Stimulated activated memory B cell treated with anti-CD40 and anti-IgM and Interleukin-4, amounts not matched to agents 10 μg/mL and 1 μg/mL and 100 μg/mL, for 72 hours (primary cell): ENCODE measurements around the gene AMER3.
"Not testable (repeated sequence)": the region's sequence is repeated elsewhere in the genome, so short reads cannot be mapped to it uniquely, and the experiment has no call there.

ENCODE experiments used
- ATAC-seq: fragments of 150-1000 bp; cut with Tn5 transposase; 2 replicates; pipeline ENCODE4 v1.10.0; 2021
- H3K27ac Mint-ChIP-seq: one replicate; pipeline ENCODE4 v1.8.0; 2022; ENCODE audit warnings: mild to moderate bottlenecking, mixed read lengths
- H3K27me3 Mint-ChIP-seq: one replicate; pipeline ENCODE4 v1.8.0; 2022; ENCODE audit warnings: mixed read lengths
- H3K36me3 Mint-ChIP-seq: one replicate; pipeline ENCODE4 v1.8.0; 2022; ENCODE audit warnings: mixed read lengths
- H3K4me1 Mint-ChIP-seq: one replicate; pipeline ENCODE4 v1.8.0; 2022; ENCODE audit warnings: mixed read lengths
- H3K4me3 Mint-ChIP-seq: one replicate; pipeline ENCODE4 v1.8.0; 2022; ENCODE audit warnings: mild to moderate bottlenecking, moderate library complexity, mixed read lengths
- H3K9me3 Mint-ChIP-seq: one replicate; pipeline ENCODE4 v1.8.0; 2022; ENCODE audit warnings: mixed read lengths

Gene AMER3

GRCh38 chr2:130755256-130756052 lies at the start of gene AMER3:
Gene AMER3, plus strand, starts transcription at chr2:130755540. Its CDS starts 6,533 bp downstream, at chr2:130762073.
- no peaks in the 10 kb centered on the region for H3K36me3 Mint-ChIP-seq
- peak; percentile 48 for ATAC-seq
- H3K27me3 Mint-ChIP-seq = peaks cover 72% of the 10 kb centered on the region
- no peak within 1 kb of the TSS for H3K27ac Mint-ChIP-seq
- peak within 1 kb of the TSS; percentile 38 for H3K4me3 Mint-ChIP-seq
- no peaks in the 10 kb centered on the region for H3K9me3 Mint-ChIP-seq
- peaks cover 4% of the 10 kb centered on the region for H3K4me1 Mint-ChIP-seq

- not testable (repeated sequence) for H3K4me3 Mint-ChIP-seq, H3K27ac Mint-ChIP-seq, ATAC-seq, H3K4me1 Mint-ChIP-seq, H3K27me3 Mint-ChIP-seq, H3K9me3 Mint-ChIP-seq, H3K36me3 Mint-ChIP-seq
These were observed 40.5 kb upstream of the AMER3 start for GRCh38 chr2:130714795-130715194.

GRCh38 chr2:130720036-130720435 lies 35.3 kb upstream of the AMER3 start:
- no peak overlapping the region for H3K27ac Mint-ChIP-seq
- no peaks in the 10 kb centered on the region for H3K4me1 Mint-ChIP-seq
- no peaks in the 10 kb centered on the region for H3K36me3 Mint-ChIP-seq
- no peak overlapping the region for H3K4me3 Mint-ChIP-seq
- ATAC-seq = no peak
- peaks cover 16% of the 10 kb centered on the region for H3K27me3 Mint-ChIP-seq
- H3K9me3 Mint-ChIP-seq = peaks cover 4% of the 10 kb centered on the region

- Mint-ChIP-seq H3K4me3 (no peak overlapping the region), H3K27me3 (peaks cover 16% of the 10 kb centered on the region), H3K36me3 (no peaks in the 10 kb centered on the region), H3K27ac (no peak overlapping the region), H3K4me1 (no peaks in the 10 kb centered on the region), H3K9me3 (peaks cover 4% of the 10 kb centered on the region)
- no peak for ATAC-seq
These were observed 34.8 kb upstream of the AMER3 start for GRCh38 chr2:130720528-130720927.

- no peaks in the 10 kb centered on the region for H3K36me3 Mint-ChIP-seq
- peaks cover 9% of the 10 kb centered on the region for H3K4me1 Mint-ChIP-seq
- no peak overlapping the region for H3K4me3 Mint-ChIP-seq
- H3K27me3 Mint-ChIP-seq = peaks cover 16% of the 10 kb centered on the region
- H3K9me3 Mint-ChIP-seq = peaks cover 4% of the 10 kb centered on the region
- no peak overlapping the region for H3K27ac Mint-ChIP-seq
- no peak for ATAC-seq
These were observed 30.9 kb upstream of the AMER3 start for GRCh38 chr2:130724455-130724854.

GRCh38 chr2:130726614-130727180 lies 28.6 kb upstream of the AMER3 start:
- H3K36me3 Mint-ChIP-seq = no peaks in the 10 kb centered on the region
- no peak for ATAC-seq
- H3K27ac Mint-ChIP-seq = peak overlapping the region; percentile 82
- H3K4me1 Mint-ChIP-seq = peaks cover 9% of the 10 kb centered on the region
- H3K9me3 Mint-ChIP-seq = peaks cover 4% of the 10 kb centered on the region
- peak overlapping the region; percentile 81 for H3K4me3 Mint-ChIP-seq
- H3K27me3 Mint-ChIP-seq = no peaks in the 10 kb centered on the region

- Mint-ChIP-seq H3K9me3 (peaks cover 4% of the 10 kb centered on the region), H3K27me3 (no peaks in the 10 kb centered on the region), H3K4me1 (peaks cover 9% of the 10 kb centered on the region), H3K27ac (peak overlapping the region; percentile 82), H3K4me3 (peak overlapping the region; percentile 81), H3K36me3 (no peaks in the 10 kb centered on the region)
- ATAC-seq = peak; percentile 92
These were observed 27.9 kb upstream of the AMER3 start for GRCh38 chr2:130727286-130727924.

GRCh38 chr2:130728007-130728454 lies 27.3 kb upstream of the AMER3 start:
- Mint-ChIP-seq H3K27ac (peak overlapping the region; percentile 82), H3K36me3 (no peaks in the 10 kb centered on the region), H3K9me3 (peaks cover 4% of the 10 kb centered on the region), H3K27me3 (no peaks in the 10 kb centered on the region), H3K4me3 (peak overlapping the region; percentile 81), H3K4me1 (peaks cover 9% of the 10 kb centered on the region)
- ATAC-seq = peak; percentile 61

GRCh38 chr2:130728549-130729316 lies 26.6 kb upstream of the AMER3 start, which contains the start of gene GPR148:
Gene GPR148, plus strand, starts transcription at chr2:130729070. Its CDS starts 82 bp downstream, at chr2:130729152.
- no peak for ATAC-seq
- Mint-ChIP-seq H3K36me3 (no peaks in the 10 kb centered on the region), H3K27ac (no peak within 1 kb of the TSS), H3K4me3 (peak within 1 kb of the TSS; percentile 81), H3K27me3 (no peaks in the 10 kb centered on the region), H3K9me3 (peaks cover 4% of the 10 kb centered on the region), H3K4me1 (peaks cover 9% of the 10 kb centered on the region)

GRCh38 chr2:130729322-130730299 lies 25.7 kb upstream of the AMER3 start:
- Mint-ChIP-seq H3K27me3 (no peaks in the 10 kb centered on the region), H3K36me3 (no peaks in the 10 kb centered on the region), H3K4me1 (peaks cover 9% of the 10 kb centered on the region), H3K4me3 (no peak overlapping the region), H3K27ac (no peak overlapping the region), H3K9me3 (peaks cover 7% of the 10 kb centered on the region)
- ATAC-seq = no peak

- ATAC-seq, H3K4me3 Mint-ChIP-seq, H3K36me3 Mint-ChIP-seq, H3K27ac Mint-ChIP-seq, H3K4me1 Mint-ChIP-seq, H3K27me3 Mint-ChIP-seq: not testable (repeated sequence)
- H3K9me3 Mint-ChIP-seq = peaks cover 15% of the 10 kb centered on the region
These were observed 23.1 kb upstream of the AMER3 start for GRCh38 chr2:130732257-130732656.

- no peak overlapping the region for H3K4me3 Mint-ChIP-seq
- no peaks in the 10 kb centered on the region for H3K4me1 Mint-ChIP-seq
- peaks cover 15% of the 10 kb centered on the region for H3K9me3 Mint-ChIP-seq
- peaks cover 20% of the 10 kb centered on the region for H3K27me3 Mint-ChIP-seq
- no peak for ATAC-seq
- no peaks in the 10 kb centered on the region for H3K36me3 Mint-ChIP-seq
- H3K27ac Mint-ChIP-seq = no peak overlapping the region
These were observed 20.1 kb upstream of the AMER3 start for GRCh38 chr2:130735200-130735599.

GRCh38 chr2:130736487-130736886 lies 18.9 kb upstream of the AMER3 start:
- H3K27ac Mint-ChIP-seq = no peak overlapping the region
- no peaks in the 10 kb centered on the region for H3K36me3 Mint-ChIP-seq
- H3K4me3 Mint-ChIP-seq = no peak overlapping the region
- no peaks in the 10 kb centered on the region for H3K4me1 Mint-ChIP-seq
- peaks cover 11% of the 10 kb centered on the region for H3K9me3 Mint-ChIP-seq
- no peak for ATAC-seq
- peaks cover 32% of the 10 kb centered on the region for H3K27me3 Mint-ChIP-seq

- Mint-ChIP-seq H3K9me3 (peaks cover 11% of the 10 kb centered on the region), H3K27ac (no peak overlapping the region), H3K4me1 (no peaks in the 10 kb centered on the region), H3K36me3 (no peaks in the 10 kb centered on the region), H3K4me3 (no peak overlapping the region), H3K27me3 (peaks cover 37% of the 10 kb centered on the region)
- no peak for ATAC-seq
These were observed 17.7 kb upstream of the AMER3 start for GRCh38 chr2:130737592-130737991.
